CD4-positive, alpha-beta T cell treated with Interleukin-15 for 4 hours (primary cell): ENCODE results near the gene SH3PXD2B.
"Not testable (repeated sequence)": the region's sequence is repeated elsewhere in the genome, so short reads cannot be mapped to it uniquely, and the experiment has no call there.

Experiments
- DNase-seq: peaks from one replicate; pipeline ENCODE4 v3.0.0-alpha.2; 2020; ENCODE audit warnings: low spot score

SH3PXD2B gene

GRCh38 chr5:172294831-172295230, 159.5 kb downstream of the SH3PXD2B start:
- DNase-seq, result no peak

- no peak for DNase-seq
Measured at GRCh38 chr5:172293745-172294342, 160.5 kb downstream of the SH3PXD2B start.

GRCh38 chr5:172293054-172293744, 161.1 kb downstream of the SH3PXD2B start:
- peak; percentile 79 for DNase-seq

- DNase-seq, result not testable (repeated sequence)
Measured at GRCh38 chr5:172291837-172292236, 162.5 kb downstream of the SH3PXD2B start.

GRCh38 chr5:172288465-172288864, 165.9 kb downstream of the SH3PXD2B start:
- DNase-seq, result no peak

- DNase-seq, result not testable (repeated sequence)
Measured at GRCh38 chr5:172287140-172287539, 167.2 kb downstream of the SH3PXD2B start.

GRCh38 chr5:172285226-172286143, 168.8 kb downstream of the SH3PXD2B start:
- no peak for DNase-seq

GRCh38 chr5:172284611-172284980, 169.7 kb downstream of the SH3PXD2B start:
- DNase-seq, result no peak

GRCh38 chr5:172283862-172284610, 170.3 kb downstream of the SH3PXD2B start:
- DNase-seq, result peak; percentile 70

- DNase-seq, result peak; percentile 59
Measured at GRCh38 chr5:172283020-172283861, 171.1 kb downstream of the SH3PXD2B start, which contains the start of gene UBTD2. UBTD2 (minus strand) TSS chr5:172283764; CDS start chr5:172283665, 99 bp downstream.

GRCh38 chr5:172282272-172283019, 171.9 kb downstream of the SH3PXD2B start:
- DNase-seq, result no peak

- no peak for DNase-seq
Measured at GRCh38 chr5:172281346-172281745, 173.0 kb downstream of the SH3PXD2B start.

- no peak for DNase-seq
Measured at GRCh38 chr5:172280929-172281328, 173.4 kb downstream of the SH3PXD2B start.

- no peak for DNase-seq
Measured at GRCh38 chr5:172280317-172280716, 174.0 kb downstream of the SH3PXD2B start.

GRCh38 chr5:172278356-172278755, 176.0 kb downstream of the SH3PXD2B start:
- DNase-seq, result no peak

- no peak for DNase-seq
Measured at GRCh38 chr5:172276214-172276613, 178.1 kb downstream of the SH3PXD2B start.
